HepG2 (cell line): ENCODE measurements around the gene CCDC57. TPM values are rescaled to one million over a fixed set of nuclear protein-coding genes. Genes with fewer than 3 reads are reported as not detected.

Source experiments
- BCL6 ChIP-seq: IDR thresholded peaks from 2 replicates; pipeline ENCODE4 v1.6.1; 2016; ENCODE audit warnings: missing genetic modification reagents, missing compliant biosample characterization
- KDM5B ChIP-seq: sonication (generic); formaldehyde crosslinking; IDR thresholded peaks from 2 replicates; pipeline ENCODE4 v1.4.0; 2020; ENCODE audit warnings: missing genetic modification reagents, mild to moderate bottlenecking, borderline replicate concordance
- MXI1 ChIP-seq: IDR thresholded peaks from 3 replicates; pipeline ENCODE4 v1.6.1; 2012; ENCODE audit warnings: low read depth, low read length, inconsistent platforms, borderline replicate concordance
- YY1 ChIP-seq: IDR thresholded peaks from 2 replicates; pipeline ENCODE4 v1.6.1; 2011; ENCODE audit warnings: low read length, low read depth, moderate library complexity, mild to moderate bottlenecking; ENCODE audit not compliant: insufficient read depth, insufficient replicate concordance
- ZNF776 ChIP-seq: sonication (generic); formaldehyde crosslinking; IDR thresholded peaks from 2 replicates; pipeline ENCODE4 v1.4.0; 2020; ENCODE audit warnings: mild to moderate bottlenecking, missing genetic modification reagents
- ZSCAN9 ChIP-seq: IDR thresholded peaks from 2 replicates; pipeline ENCODE4 v1.6.1; 2016; ENCODE audit warnings: borderline replicate concordance
- polyA plus RNA-seq, 8 experiments: library from polyadenylated mRNA; depleted of rRNA in 3 of 8; stranded (reverse) in 7 of 8; unstranded in 1 of 8; fragments of >200 nt; fragmentation: Illumina TruSeq in 4 of 8; extraction: Trizol in 4 of 8; gene quantifications; 2 replicates each; pipeline versions ENCODE4 v1.2.1 to v1.2.3, GENCODE V29; 2011 to 2016; ENCODE audit warnings: low read depth in 4 of 8, missing spikeins in 1 of 8, mixed read lengths in 1 of 8; ENCODE audit not compliant: insufficient read depth in 1 of 8
- total RNA-seq, 5 experiments: library from RNA; depleted of rRNA; stranded (reverse); fragments of >200 nt; fragmentation: Illumina TruSeq; extraction: Trizol; gene quantifications; 2 replicates each; pipeline ENCODE4 v1.2.3, GENCODE V29; 2016; ENCODE audit warnings: low read depth in 1 of 5
- TF ChIP-seq, protein P1 (sequence below): sonication (generic); formaldehyde crosslinking; IDR thresholded peaks from 2 replicates; pipeline ENCODE4 v1.4.0; 2020; ENCODE audit warnings: mild to moderate bottlenecking, missing genetic modification reagents
- TF ChIP-seq, protein P2 (sequence below): sonication (generic); formaldehyde crosslinking; conservative IDR thresholded peaks from 2 replicates; pipeline ENCODE4 v1.4.0; 2020; ENCODE audit warnings: mild to moderate bottlenecking, missing genetic modification reagents, moderate library complexity
- TF ChIP-seq, protein P3 (sequence below): sonication (generic); formaldehyde crosslinking; IDR thresholded peaks from 2 replicates; pipeline ENCODE4 v1.4.0; 2020; ENCODE audit warnings: missing genetic modification reagents, borderline replicate concordance
- TF ChIP-seq, protein P4 (sequence below): IDR thresholded peaks from 2 replicates; pipeline ENCODE4 v1.6.1; 2016; ENCODE audit warnings: low read depth
- TF ChIP-seq, protein P5 (sequence below), 2 experiments: fragments of 450-650 bp in 1 of 2; sonication (generic) in 1 of 2; formaldehyde crosslinking; IDR thresholded peaks; 2 replicates each; pipeline versions ENCODE4 v1.5.0 to v1.8.0; 2020 to 2022; ENCODE audit warnings: mild to moderate bottlenecking in 1 of 2, missing genetic modification reagents in 1 of 2

Gene CCDC57
- total and polyA plus RNA-seq, 2 of the 13 experiments (the other 11 are each of a cell fraction or from before 2014, with no cell fraction given) = 59.3 to 59.9 TPM

DNA sequence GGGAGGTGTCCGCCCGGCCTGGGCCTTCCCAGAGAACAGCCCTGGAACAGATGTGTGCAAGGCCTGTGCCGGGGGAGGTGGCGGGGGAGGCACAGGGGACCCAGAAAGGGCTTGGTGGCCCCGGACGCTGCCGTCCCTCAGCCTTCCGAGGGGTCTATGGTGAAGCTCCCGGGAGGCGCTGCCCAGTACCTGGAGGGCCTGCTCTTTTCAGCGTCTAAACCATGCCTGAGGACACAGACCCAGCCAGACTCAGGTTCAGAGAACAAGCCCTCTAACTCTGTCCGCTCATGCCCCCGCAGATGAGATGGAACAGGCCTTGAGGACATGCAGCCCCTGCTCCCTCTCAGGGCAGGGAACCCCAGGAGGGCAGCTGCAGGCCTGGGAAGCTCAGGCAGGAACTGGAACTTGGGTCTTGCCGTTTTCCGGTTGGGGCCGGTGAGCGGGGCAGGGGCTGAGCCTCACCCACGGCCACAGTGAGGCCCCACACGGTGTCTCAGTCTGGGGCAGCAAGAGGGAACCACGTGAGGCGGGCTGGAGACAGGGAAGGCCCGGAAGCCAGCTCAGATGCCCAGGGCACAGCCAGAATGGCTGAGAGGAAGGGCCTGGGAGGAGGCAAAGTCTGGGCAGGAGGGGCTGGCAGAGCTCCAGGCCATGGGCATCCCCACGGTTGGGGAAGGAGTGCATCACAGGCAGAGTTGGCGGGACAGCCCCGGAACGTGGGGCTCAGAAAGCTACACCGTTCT is 28.7 kb upstream of the CCDC57 start (continued):
- TF ChIP-seq, protein P1, sequence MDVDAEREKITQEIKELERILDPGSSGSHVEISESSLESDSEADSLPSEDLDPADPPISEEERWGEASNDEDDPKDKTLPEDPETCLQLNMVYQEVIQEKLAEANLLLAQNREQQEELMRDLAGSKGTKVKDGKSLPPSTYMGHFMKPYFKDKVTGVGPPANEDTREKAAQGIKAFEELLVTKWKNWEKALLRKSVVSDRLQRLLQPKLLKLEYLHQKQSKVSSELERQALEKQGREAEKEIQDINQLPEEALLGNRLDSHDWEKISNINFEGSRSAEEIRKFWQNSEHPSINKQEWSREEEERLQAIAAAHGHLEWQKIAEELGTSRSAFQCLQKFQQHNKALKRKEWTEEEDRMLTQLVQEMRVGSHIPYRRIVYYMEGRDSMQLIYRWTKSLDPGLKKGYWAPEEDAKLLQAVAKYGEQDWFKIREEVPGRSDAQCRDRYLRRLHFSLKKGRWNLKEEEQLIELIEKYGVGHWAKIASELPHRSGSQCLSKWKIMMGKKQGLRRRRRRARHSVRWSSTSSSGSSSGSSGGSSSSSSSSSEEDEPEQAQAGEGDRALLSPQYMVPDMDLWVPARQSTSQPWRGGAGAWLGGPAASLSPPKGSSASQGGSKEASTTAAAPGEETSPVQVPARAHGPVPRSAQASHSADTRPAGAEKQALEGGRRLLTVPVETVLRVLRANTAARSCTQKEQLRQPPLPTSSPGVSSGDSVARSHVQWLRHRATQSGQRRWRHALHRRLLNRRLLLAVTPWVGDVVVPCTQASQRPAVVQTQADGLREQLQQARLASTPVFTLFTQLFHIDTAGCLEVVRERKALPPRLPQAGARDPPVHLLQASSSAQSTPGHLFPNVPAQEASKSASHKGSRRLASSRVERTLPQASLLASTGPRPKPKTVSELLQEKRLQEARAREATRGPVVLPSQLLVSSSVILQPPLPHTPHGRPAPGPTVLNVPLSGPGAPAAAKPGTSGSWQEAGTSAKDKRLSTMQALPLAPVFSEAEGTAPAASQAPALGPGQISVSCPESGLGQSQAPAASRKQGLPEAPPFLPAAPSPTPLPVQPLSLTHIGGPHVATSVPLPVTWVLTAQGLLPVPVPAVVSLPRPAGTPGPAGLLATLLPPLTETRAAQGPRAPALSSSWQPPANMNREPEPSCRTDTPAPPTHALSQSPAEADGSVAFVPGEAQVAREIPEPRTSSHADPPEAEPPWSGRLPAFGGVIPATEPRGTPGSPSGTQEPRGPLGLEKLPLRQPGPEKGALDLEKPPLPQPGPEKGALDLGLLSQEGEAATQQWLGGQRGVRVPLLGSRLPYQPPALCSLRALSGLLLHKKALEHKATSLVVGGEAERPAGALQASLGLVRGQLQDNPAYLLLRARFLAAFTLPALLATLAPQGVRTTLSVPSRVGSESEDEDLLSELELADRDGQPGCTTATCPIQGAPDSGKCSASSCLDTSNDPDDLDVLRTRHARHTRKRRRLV (CRISPR knock-in tag) = peak; percentile 36; the same call in 1 of the 2 replicates
- TF ChIP-seq KDM5B (CRISPR knock-in tag) = peak; percentile 58
- TF ChIP-seq, protein P2, sequence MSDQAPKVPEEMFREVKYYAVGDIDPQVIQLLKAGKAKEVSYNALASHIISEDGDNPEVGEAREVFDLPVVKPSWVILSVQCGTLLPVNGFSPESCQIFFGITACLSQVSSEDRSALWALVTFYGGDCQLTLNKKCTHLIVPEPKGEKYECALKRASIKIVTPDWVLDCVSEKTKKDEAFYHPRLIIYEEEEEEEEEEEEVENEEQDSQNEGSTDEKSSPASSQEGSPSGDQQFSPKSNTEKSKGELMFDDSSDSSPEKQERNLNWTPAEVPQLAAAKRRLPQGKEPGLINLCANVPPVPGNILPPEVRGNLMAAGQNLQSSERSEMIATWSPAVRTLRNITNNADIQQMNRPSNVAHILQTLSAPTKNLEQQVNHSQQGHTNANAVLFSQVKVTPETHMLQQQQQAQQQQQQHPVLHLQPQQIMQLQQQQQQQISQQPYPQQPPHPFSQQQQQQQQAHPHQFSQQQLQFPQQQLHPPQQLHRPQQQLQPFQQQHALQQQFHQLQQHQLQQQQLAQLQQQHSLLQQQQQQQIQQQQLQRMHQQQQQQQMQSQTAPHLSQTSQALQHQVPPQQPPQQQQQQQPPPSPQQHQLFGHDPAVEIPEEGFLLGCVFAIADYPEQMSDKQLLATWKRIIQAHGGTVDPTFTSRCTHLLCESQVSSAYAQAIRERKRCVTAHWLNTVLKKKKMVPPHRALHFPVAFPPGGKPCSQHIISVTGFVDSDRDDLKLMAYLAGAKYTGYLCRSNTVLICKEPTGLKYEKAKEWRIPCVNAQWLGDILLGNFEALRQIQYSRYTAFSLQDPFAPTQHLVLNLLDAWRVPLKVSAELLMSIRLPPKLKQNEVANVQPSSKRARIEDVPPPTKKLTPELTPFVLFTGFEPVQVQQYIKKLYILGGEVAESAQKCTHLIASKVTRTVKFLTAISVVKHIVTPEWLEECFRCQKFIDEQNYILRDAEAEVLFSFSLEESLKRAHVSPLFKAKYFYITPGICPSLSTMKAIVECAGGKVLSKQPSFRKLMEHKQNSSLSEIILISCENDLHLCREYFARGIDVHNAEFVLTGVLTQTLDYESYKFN (CRISPR knock-in tag) = no peak; the same call in 1 of the 2 replicates
- peak; percentile 24; the same call in 1 of the 2 replicates for TF ChIP-seq ZSCAN9 (CRISPR knock-in tag)
- no peak; the same call in 1 of the 2 replicates for TF ChIP-seq BCL6 (CRISPR knock-in tag)
- peak; percentile 74; the same call in 1 of the 3 replicates for TF ChIP-seq MXI1
- TF ChIP-seq YY1 = no peak
- TF ChIP-seq ZNF776 = no peak; the same call in 1 of the 2 replicates
- TF ChIP-seq, protein P3, sequence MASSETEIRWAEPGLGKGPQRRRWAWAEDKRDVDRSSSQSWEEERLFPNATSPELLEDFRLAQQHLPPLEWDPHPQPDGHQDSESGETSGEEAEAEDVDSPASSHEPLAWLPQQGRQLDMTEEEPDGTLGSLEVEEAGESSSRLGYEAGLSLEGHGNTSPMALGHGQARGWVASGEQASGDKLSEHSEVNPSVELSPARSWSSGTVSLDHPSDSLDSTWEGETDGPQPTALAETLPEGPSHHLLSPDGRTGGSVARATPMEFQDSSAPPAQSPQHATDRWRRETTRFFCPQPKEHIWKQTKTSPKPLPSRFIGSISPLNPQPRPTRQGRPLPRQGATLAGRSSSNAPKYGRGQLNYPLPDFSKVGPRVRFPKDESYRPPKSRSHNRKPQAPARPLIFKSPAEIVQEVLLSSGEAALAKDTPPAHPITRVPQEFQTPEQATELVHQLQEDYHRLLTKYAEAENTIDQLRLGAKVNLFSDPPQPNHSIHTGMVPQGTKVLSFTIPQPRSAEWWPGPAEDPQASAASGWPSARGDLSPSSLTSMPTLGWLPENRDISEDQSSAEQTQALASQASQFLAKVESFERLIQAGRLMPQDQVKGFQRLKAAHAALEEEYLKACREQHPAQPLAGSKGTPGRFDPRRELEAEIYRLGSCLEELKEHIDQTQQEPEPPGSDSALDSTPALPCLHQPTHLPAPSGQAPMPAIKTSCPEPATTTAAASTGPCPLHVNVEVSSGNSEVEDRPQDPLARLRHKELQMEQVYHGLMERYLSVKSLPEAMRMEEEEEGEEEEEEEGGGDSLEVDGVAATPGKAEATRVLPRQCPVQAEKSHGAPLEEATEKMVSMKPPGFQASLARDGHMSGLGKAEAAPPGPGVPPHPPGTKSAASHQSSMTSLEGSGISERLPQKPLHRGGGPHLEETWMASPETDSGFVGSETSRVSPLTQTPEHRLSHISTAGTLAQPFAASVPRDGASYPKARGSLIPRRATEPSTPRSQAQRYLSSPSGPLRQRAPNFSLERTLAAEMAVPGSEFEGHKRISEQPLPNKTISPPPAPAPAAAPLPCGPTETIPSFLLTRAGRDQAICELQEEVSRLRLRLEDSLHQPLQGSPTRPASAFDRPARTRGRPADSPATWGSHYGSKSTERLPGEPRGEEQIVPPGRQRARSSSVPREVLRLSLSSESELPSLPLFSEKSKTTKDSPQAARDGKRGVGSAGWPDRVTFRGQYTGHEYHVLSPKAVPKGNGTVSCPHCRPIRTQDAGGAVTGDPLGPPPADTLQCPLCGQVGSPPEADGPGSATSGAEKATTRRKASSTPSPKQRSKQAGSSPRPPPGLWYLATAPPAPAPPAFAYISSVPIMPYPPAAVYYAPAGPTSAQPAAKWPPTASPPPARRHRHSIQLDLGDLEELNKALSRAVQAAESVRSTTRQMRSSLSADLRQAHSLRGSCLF = 0 out of 2 replicates have a peak, but pooled peaks have one; percentile 21
- TF ChIP-seq, protein P4, sequence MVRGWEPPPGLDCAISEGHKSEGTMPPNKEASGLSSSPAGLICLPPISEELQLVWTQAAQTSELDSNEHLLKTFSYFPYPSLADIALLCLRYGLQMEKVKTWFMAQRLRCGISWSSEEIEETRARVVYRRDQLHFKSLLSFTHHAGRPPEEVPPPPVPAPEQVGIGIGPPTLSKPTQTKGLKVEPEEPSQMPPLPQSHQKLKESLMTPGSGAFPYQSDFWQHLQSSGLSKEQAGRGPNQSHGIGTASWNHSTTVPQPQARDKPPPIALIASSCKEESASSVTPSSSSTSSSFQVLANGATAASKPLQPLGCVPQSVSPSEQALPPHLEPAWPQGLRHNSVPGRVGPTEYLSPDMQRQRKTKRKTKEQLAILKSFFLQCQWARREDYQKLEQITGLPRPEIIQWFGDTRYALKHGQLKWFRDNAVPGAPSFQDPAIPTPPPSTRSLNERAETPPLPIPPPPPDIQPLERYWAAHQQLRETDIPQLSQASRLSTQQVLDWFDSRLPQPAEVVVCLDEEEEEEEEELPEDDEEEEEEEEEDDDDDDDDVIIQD (CRISPR knock-in tag) = no peak
- TF ChIP-seq, protein P5, sequence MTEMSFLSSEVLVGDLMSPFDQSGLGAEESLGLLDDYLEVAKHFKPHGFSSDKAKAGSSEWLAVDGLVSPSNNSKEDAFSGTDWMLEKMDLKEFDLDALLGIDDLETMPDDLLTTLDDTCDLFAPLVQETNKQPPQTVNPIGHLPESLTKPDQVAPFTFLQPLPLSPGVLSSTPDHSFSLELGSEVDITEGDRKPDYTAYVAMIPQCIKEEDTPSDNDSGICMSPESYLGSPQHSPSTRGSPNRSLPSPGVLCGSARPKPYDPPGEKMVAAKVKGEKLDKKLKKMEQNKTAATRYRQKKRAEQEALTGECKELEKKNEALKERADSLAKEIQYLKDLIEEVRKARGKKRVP (CRISPR knock-in tag; IDR thresholded peaks at IDR 0.05) = no peak
